ENCODE results near the gene FAM110D. TPM values are rescaled to one million over a fixed set of nuclear protein-coding genes. Genes with fewer than 3 reads are reported as not detected.
A peak's percentile ranks its signal among the peaks of the same experiment; 100 is the strongest.

Gene FAM110D
- total and polyA plus RNA-seq, 2 donors (not counting 3 experiments of a cell fraction or from before 2014, with no cell fraction given): 2.6 to 5.1 TPM

- ChIA-PET POLR2A (no interaction called here), CTCF (interaction anchor here (0.6 to 5.6 kb wide), 13 partner anchors 9 to 336 kb away, joined by 3 to 69 read pairs (median 5); partner anchors contain the start of genes C1orf232, CEP85 and ZNF593)
- Histone ChIP-seq H2AFZ (ENCODE audit: low read depth, low read length) (peak overlapping the region; percentile 51), H3K79me2 (ENCODE audit: control insufficient read depth, insufficient read depth, low read length) (no peaks in the 10 kb centered on the region), H3K4me3 (replicated peaks in 1 of 3; ENCODE audit: insufficient read depth in 1 of 3, low read depth in 1 of 3, low read length in 3 of 3) (peak overlapping the region in 2 of 3 experiments; percentile 8 to 12), H3K9me1 (replicated peaks; ENCODE audit: control insufficient read depth, extremely low read depth, insufficient read depth, low read length) (no peaks in the 10 kb centered on the region), H3K27ac (ENCODE audit: insufficient read depth, low read depth, low read length) (peak overlapping the region; percentile 46), H4K20me1 (replicated peaks; ENCODE audit: control insufficient read depth, extremely low read depth, insufficient read depth, low read length) (no peaks in the 10 kb centered on the region), H3K4me1 (ENCODE audit: control insufficient read depth, extremely low read depth, insufficient read depth, low read length) (peaks cover 52% of the 10 kb centered on the region), H3K4me2 (ENCODE audit: insufficient read depth, low read length) (peak overlapping the region; percentile 41), H3K36me3 (ENCODE audit: control insufficient read depth in 2 of 2, extremely low read depth in 1 of 2, insufficient read depth in 2 of 2, low read length in 2 of 2) (no peaks in the 10 kb centered on the region), H3K27me3 (ENCODE audit: control insufficient read depth in 2 of 2, insufficient read depth in 2 of 2, low read length in 2 of 2) (no peaks in the 10 kb centered on the region), H3K9me3 (replicated peaks; ENCODE audit: control insufficient read depth, insufficient read depth, low read length) (no peaks in the 10 kb centered on the region), H3K9ac (replicated peaks; ENCODE audit: extremely low read depth, insufficient read depth, low read length) (no peak overlapping the region)
- intact Hi-C loops (cut with micrococcal nuclease) (loop anchor here (10.0 kb wide), 1 partner anchor 252 kb away; the partner anchor contains the start of gene STMN1), dilution Hi-C loops (cut with MboI; ENCODE audit: extremely low pct_ligation_motif_present, low sequenced_read_pairs) (no loop called here)
- TF ChIP-seq MYC (IDR thresholded peaks at IDR 0.05; ENCODE audit: low read depth, low read length) (no peak), POLR2AphosphoS5 (IDR thresholded peaks at IDR 0.05; ENCODE audit: insufficient read depth, low read depth, low read length) (peak; percentile 27), GATA2 (IDR thresholded peaks at IDR 0.05; ENCODE audit: insufficient read depth, insufficient read length, low read depth, low read length) (no peak), FOS (IDR thresholded peaks at IDR 0.05; ENCODE audit: borderline replicate concordance, insufficient read depth, low read length) (peak; percentile 43), MAX (IDR thresholded peaks at IDR 0.05; ENCODE audit: insufficient read depth, insufficient read length) (no peak), JUN (IDR thresholded peaks at IDR 0.05; ENCODE audit: borderline replicate concordance, insufficient read depth, insufficient read length, low read depth) (no peak), POLR2A (IDR thresholded peaks at IDR 0.05; ENCODE audit: low read depth, low read length) (peak; percentile 44), CTCF (IDR thresholded peaks at IDR 0.05; ENCODE audit: extremely low read depth in 1 of 2, insufficient read depth in 1 of 2, low read depth in 1 of 2, low read length in 2 of 2) (no peak), EZH2 (IDR thresholded peaks at IDR 0.05; ENCODE audit: borderline replicate concordance, low read depth, low read length, severe bottlenecking) (no peak)
- BruUV-seq (replicated peaks): no TSS peak
- DNase-seq (ENCODE audit: low read depth, low spot score): peak; percentile 67
- peak; percentile 75 for FAIRE-seq
These were observed 2.4 kb upstream of the FAM110D start for GRCh38 chr1:26156285-26157038.

Measured in endothelial cell of umbilical vein (primary cell).